B cell (primary cell): ENCODE results near the gene ZNF558.

ENCODE experiments used
- EZH2 ChIP-seq: IDR thresholded peaks from 2 replicates; pipeline ENCODE4 v1.6.1; 2012; ENCODE audit warnings: borderline replicate concordance, low read depth, mild to moderate bottlenecking, moderate library complexity, low read length; ENCODE audit not compliant: insufficient read depth, poor library complexity, severe bottlenecking
- TF ChIP-seq, protein P1 (sequence below): fragments of 200-600 bp; IDR thresholded peaks from one replicate; pipeline ENCODE4 v1.8.0; 2022; ENCODE audit warnings: antibody characterized with exemption, mild to moderate bottlenecking

DNA sequence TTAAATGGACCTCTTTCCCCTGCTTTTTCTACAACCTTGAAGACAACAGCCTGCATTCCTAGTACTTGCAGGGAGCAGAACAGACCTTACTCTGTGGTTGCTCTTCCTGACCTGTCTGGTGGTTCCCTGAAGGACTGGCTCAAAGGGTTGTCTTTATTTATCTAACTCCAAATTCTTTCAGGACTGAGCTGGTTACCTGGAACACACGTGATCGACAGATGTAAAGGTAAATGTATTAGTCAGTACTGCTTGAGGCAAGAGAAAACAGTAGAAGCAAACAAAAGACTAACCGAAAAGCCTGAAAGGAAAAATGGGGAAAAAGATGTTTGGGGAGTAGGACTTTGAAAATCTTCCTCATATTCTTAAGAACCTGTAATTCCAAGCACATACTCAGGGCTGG, 17.9 kb downstream of the ZNF558 start:
- TF ChIP-seq, protein P1, sequence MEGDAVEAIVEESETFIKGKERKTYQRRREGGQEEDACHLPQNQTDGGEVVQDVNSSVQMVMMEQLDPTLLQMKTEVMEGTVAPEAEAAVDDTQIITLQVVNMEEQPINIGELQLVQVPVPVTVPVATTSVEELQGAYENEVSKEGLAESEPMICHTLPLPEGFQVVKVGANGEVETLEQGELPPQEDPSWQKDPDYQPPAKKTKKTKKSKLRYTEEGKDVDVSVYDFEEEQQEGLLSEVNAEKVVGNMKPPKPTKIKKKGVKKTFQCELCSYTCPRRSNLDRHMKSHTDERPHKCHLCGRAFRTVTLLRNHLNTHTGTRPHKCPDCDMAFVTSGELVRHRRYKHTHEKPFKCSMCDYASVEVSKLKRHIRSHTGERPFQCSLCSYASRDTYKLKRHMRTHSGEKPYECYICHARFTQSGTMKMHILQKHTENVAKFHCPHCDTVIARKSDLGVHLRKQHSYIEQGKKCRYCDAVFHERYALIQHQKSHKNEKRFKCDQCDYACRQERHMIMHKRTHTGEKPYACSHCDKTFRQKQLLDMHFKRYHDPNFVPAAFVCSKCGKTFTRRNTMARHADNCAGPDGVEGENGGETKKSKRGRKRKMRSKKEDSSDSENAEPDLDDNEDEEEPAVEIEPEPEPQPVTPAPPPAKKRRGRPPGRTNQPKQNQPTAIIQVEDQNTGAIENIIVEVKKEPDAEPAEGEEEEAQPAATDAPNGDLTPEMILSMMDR: no peak
- TF ChIP-seq EZH2: no peak
